ENCODE data around the gene ASAP2. TPM values are rescaled to one million over a fixed set of nuclear protein-coding genes. Genes with fewer than 3 reads are reported as not detected.
"Not testable (repeated sequence)": the region's sequence is repeated elsewhere in the genome, so short reads cannot be mapped to it uniquely, and the experiment has no call there.

Gene ASAP2
- total RNA-seq, 1 donor: 66.2 TPM

GRCh38 chr2:9263428-9263827 is 56.8 kb downstream of the ASAP2 start:
- Histone ChIP-seq H3K36me3 (ENCODE audit: insufficient read depth, low read length) (no peaks in the 10 kb centered on the region), H3K9me3 (ENCODE audit: low read depth, low read length) (no peaks in the 10 kb centered on the region), H3K4me1 (ENCODE audit: insufficient read depth, low read length) (peaks cover 69% of the 10 kb centered on the region), H3K79me2 (ENCODE audit: insufficient read depth, low read length) (peaks cover 99% of the 10 kb centered on the region), H3K4me2 (ENCODE audit: insufficient read depth, low read length) (peak overlapping the region; percentile 70), H3K27me3 (ENCODE audit: insufficient read depth, low read length) (no peaks in the 10 kb centered on the region), H3K4me3 (ENCODE audit: insufficient read depth, low read length) (peak overlapping the region; percentile 32), H4K20me1 (ENCODE audit: insufficient read depth, low read length) (no peaks in the 10 kb centered on the region), H3K27ac (ENCODE audit: low read depth, low read length) (peak overlapping the region; percentile 89), H2AFZ (ENCODE audit: low read length) (peak overlapping the region; percentile 34)
- no peak for TF ChIP-seq CTCF (IDR thresholded peaks at IDR 0.05; ENCODE audit: extremely low read depth, low read depth, low read length)
- peak; percentile 83 for DNase-seq (ENCODE audit: insufficient read length, low spot score, missing footprints)

- peak; percentile 81 for DNase-seq (ENCODE audit: insufficient read length, low spot score, missing footprints)
- H3K4me3 ChIP-seq (ENCODE audit: insufficient read depth, low read length): peak overlapping the region; percentile 12
- H4K20me1 ChIP-seq (ENCODE audit: insufficient read depth, low read length): no peaks in the 10 kb centered on the region
- TF ChIP-seq CTCF (IDR thresholded peaks at IDR 0.05; ENCODE audit: extremely low read depth, low read depth, low read length): no peak
- peaks cover 99% of the 10 kb centered on the region for H3K79me2 ChIP-seq (ENCODE audit: insufficient read depth, low read length)
- no peaks in the 10 kb centered on the region for H3K9me3 ChIP-seq (ENCODE audit: low read depth, low read length)
- H2AFZ ChIP-seq (ENCODE audit: low read length): no peak overlapping the region
- H3K36me3 ChIP-seq (ENCODE audit: insufficient read depth, low read length): no peaks in the 10 kb centered on the region
- no peak overlapping the region for H3K4me2 ChIP-seq (ENCODE audit: insufficient read depth, low read length)
- no peaks in the 10 kb centered on the region for H3K27me3 ChIP-seq (ENCODE audit: insufficient read depth, low read length)
- peak overlapping the region; percentile 74 for H3K27ac ChIP-seq (ENCODE audit: low read depth, low read length)
- peaks cover 61% of the 10 kb centered on the region for H3K4me1 ChIP-seq (ENCODE audit: insufficient read depth, low read length)
Observed at GRCh38 chr2:9264301-9264700, 57.7 kb downstream of the ASAP2 start.

- Histone ChIP-seq H3K79me2 (ENCODE audit: insufficient read depth, low read length) (peaks cover 97% of the 10 kb centered on the region), H4K20me1 (ENCODE audit: insufficient read depth, low read length) (no peaks in the 10 kb centered on the region), H3K27ac (ENCODE audit: low read depth, low read length) (peak overlapping the region; percentile 36), H2AFZ (ENCODE audit: low read length) (no peak overlapping the region), H3K4me3 (ENCODE audit: insufficient read depth, low read length) (no peak overlapping the region), H3K36me3 (ENCODE audit: insufficient read depth, low read length) (no peaks in the 10 kb centered on the region), H3K4me1 (ENCODE audit: insufficient read depth, low read length) (peaks cover 37% of the 10 kb centered on the region), H3K4me2 (ENCODE audit: insufficient read depth, low read length) (peak overlapping the region; percentile 42), H3K9me3 (ENCODE audit: low read depth, low read length) (no peaks in the 10 kb centered on the region), H3K27me3 (ENCODE audit: insufficient read depth, low read length) (no peaks in the 10 kb centered on the region)
- DNase-seq (ENCODE audit: insufficient read length, low spot score, missing footprints): no peak
- TF ChIP-seq CTCF (IDR thresholded peaks at IDR 0.05; ENCODE audit: extremely low read depth, low read depth, low read length): no peak
Observed at GRCh38 chr2:9266711-9267110, 60.1 kb downstream of the ASAP2 start.

- H3K9me3 ChIP-seq (ENCODE audit: low read depth, low read length); H2AFZ ChIP-seq (ENCODE audit: low read length); H3K4me2 ChIP-seq (ENCODE audit: insufficient read depth, low read length); H3K4me3 ChIP-seq (ENCODE audit: insufficient read depth, low read length); DNase-seq (ENCODE audit: insufficient read length, low spot score, missing footprints); H3K36me3 ChIP-seq (ENCODE audit: insufficient read depth, low read length); H3K27ac ChIP-seq (ENCODE audit: low read depth, low read length); H3K27me3 ChIP-seq (ENCODE audit: insufficient read depth, low read length); H4K20me1 ChIP-seq (ENCODE audit: insufficient read depth, low read length): not testable (repeated sequence)
- Histone ChIP-seq H3K79me2 (ENCODE audit: insufficient read depth, low read length) (peaks cover 97% of the 10 kb centered on the region), H3K4me1 (ENCODE audit: insufficient read depth, low read length) (peaks cover 35% of the 10 kb centered on the region)
Observed at GRCh38 chr2:9267286-9267685, 60.7 kb downstream of the ASAP2 start.

All from osteoblast (primary cell).